GM19395 (cell line): ENCODE measurements around the gene ZNF239.
"Not testable (repeated sequence)": the region's sequence is repeated elsewhere in the genome, so short reads cannot be mapped to it uniquely, and the experiment has no call there.

ENCODE experiments used
- ATAC-seq: cut with Tn5 transposase; IDR thresholded peaks from one replicate; pipeline ENCODE4 v1.9.1; 2021; ENCODE audit warnings: mild to moderate bottlenecking, moderate library complexity; ENCODE audit not compliant: unreplicated experiment

The ZNF239 gene

GRCh38 chr10:43574001-43574892 lies at the start of gene ZNF239:
Gene ZNF239 (minus strand): TSS chr10:43574616. CDS start chr10:43558079, 16,537 bp downstream.
- ATAC-seq = peak; percentile 95

DNA sequence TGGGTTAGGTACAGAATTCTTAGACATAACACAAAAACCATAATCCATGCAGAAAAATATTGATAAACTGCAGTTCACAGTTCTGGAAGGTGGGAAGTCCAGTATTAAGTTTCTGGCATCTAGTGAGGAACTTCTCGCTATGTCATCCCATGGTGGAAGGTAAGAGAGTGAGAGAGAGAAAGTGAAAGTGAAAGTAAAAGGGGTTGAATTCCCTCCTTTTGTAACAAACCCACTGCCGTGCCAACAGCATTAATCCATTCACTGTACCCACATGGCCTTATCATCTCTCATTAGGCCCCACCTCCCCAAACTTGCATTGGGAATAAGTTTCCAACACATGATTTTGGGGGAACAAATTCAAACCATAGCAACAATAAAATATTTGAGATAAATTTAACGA lies 48.9 kb upstream of the ZNF239 start:
- ATAC-seq = no peak

DNA sequence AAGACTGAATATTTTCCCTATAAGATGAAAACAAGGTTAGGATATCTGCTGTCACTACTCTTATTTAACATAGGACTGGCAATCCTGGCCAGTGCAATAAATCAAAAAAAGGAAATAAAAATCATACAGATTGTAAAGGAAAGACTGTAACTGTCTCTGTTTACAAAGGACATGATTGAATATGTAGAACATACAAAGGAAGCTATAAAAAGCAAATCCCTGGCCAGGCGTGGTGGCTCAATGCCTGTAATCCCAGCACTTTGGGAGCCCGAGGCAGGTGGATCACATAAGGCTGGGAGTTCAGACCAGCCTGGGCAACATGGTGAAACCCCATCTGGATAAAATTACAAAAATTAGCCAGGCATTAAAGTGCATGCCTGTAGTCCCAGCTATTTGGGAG lies 47.6 kb upstream of the ZNF239 start:
- ATAC-seq = no peak

- no peak for ATAC-seq
Measured at GRCh38 chr10:43619368-43619767, 45.0 kb upstream of the ZNF239 start.

- no peak for ATAC-seq
Measured at GRCh38 chr10:43616697-43617370, 42.4 kb upstream of the ZNF239 start.

DNA sequence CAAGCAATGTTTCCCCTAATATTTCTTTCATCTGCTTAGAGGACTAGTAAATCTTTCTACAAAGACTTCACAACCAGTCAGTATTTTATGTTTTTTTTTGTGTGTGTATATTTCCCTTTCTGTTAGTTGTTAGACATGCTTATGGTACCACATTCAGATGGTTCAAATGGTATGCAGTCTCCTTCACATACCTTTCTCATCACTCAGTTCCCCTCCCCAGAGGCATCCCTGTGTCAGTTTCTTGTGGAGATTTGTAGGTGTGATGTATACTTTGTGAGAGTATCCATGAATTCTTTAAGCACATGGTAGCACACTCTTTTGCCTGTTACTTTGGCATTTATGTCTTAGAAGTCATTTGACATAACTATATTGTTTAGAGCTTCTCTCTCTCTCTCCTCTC lies 36.2 kb upstream of the ZNF239 start:
- ATAC-seq = no peak

GRCh38 chr10:43607199-43607573 lies 32.8 kb upstream of the ZNF239 start:
- ATAC-seq = no peak

GRCh38 chr10:43606323-43607198 lies 32.1 kb upstream of the ZNF239 start, which contains the start of gene ZNF485:
Gene ZNF485 (plus strand): TSS chr10:43606438. CDS start chr10:43607051, 613 bp downstream.
- ATAC-seq = peak; percentile 98

GRCh38 chr10:43605850-43606322 lies 31.5 kb upstream of the ZNF239 start:
- ATAC-seq = no peak

GRCh38 chr10:43601576-43601975 lies 27.2 kb upstream of the ZNF239 start:
- ATAC-seq = not testable (repeated sequence)

- no peak for ATAC-seq
Measured at GRCh38 chr10:43599333-43599732, 24.9 kb upstream of the ZNF239 start.

GRCh38 chr10:43598446-43598845 lies 24.0 kb upstream of the ZNF239 start:
- no peak for ATAC-seq

DNA sequence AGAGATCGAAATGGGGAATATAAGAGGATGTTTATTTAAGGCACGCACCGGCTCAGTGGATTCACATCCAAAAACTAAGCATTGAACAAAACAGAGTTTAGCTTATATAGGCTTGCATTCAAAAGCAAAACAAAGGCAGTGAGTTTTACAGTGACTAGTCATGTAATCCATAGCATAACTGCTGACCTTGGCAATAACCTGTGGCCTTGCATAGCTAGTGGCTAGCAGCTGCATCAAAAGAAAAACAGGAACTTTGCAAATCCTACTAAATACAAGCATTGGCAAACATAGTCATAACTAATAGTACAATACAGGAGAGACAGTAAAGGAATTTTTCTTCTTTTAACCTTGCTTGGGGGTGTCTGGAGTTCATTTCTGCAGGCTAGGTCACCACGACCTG lies 22.1 kb upstream of the ZNF239 start:
- ATAC-seq = no peak

GRCh38 chr10:43595739-43596298 lies 21.4 kb upstream of the ZNF239 start:
- peak; percentile 59 for ATAC-seq

- ATAC-seq = peak; percentile 97
Measured at GRCh38 chr10:43594944-43595589, 20.7 kb upstream of the ZNF239 start.

DNA sequence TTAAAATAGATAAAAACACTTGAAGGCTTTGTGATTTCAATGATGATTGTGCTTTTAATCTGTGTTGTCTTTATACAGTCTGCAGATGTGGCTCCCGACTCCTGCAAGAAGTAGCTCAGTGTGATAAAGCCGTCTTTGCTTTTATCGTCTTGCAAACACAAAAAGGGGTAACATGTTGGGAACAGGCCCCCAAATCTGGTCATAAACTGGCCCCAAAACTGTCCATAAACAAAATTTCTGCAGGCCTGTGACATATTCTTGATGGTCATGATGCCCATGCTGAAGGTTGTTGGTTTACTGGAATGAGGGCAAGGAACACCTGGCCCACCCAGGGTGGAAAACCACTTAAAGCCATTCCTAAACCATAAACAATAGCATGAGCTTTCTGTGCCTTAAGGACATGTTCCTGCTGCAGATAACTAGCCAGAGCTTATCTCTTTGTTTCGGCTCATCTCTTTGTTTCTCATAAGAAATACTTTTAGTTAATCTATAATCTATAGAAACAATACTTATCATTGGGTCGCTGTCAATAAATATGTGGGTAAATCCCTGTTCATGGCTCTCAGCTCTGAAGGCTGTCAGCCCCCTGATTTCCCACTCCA lies 17.0 kb upstream of the ZNF239 start:
- no peak for ATAC-seq

DNA sequence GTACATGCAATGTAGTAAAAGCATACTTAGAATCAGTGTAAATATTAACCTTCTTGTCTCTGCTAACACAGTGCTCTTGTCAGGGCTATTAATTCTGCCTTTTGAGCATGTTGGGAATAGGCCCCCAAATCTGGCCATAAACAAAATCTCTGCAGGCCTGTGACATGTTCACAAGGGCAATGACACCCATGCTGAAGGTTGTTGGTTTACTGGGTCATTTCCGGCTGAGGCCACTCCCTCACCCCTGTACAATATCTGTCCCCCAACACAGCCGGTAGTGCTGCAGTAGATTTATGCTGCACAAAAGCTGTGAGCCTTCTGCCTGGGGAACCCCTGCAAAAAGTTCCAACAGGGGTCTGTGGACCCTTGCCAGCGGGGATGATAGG lies 12.3 kb upstream of the ZNF239 start:
- not testable (repeated sequence) for ATAC-seq

DNA sequence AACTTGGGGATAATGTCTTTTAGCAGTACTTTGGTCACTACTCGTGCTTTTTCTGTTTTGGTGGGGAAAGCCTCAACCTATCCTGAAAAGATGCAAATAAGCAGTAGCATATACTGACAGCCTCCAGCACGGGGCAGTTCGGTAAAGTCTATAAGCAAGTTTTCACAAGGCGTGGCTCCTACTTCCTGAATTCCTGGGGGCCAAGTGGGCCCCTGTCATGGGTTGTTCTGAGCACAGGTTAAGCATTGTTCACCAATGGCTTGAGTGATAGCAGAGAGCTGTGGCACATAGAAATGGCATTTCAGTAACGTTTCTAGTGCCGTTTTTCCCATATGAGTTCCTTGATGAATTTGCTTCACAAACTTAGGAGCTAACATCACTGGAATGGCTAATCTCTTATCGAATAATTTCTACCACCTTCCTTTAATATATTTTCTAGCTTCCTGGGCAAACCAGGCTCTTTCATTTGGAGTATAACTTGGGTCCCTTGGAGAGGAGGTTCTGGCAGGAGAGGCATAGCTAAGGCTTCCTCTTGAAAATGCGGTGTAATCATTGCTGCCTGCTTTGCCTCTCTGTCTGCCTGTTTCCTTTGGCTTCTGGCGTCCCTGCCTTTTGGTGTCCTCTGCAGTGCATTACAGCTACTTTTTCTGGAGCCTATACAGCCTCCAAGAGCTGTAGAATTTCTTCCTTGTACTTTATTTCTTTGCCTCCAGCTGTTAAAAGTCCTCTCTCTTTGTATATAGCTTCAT lies 11.7 kb upstream of the ZNF239 start:
- no peak for ATAC-seq

DNA sequence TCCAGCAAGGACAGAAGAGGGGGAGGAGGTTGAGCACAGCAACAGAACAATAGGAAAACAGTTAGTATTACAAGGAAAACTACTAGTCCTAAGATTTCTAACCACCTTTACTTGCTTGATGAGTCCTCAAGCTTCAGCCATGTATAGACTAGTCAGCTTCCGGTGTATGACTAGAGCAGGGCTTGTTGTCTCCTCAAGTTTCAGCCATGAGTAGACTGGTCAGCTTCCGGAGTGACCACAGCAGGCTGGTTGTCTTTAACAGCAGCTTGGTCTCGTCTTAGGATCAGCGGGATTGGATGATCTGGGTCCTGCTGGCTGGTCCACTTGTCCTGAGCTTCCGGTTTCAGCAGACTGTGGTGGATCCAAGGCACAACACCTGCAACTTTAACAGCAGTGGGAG lies 10.6 kb upstream of the ZNF239 start:
- no peak for ATAC-seq
